Measurements from ENCODE around the gene TPCN2.

GRCh38 chr11:69157822-69158231 lies 109.1 kb downstream of the TPCN2 start:
- TF ChIP-seq CTCF (IDR thresholded peaks at IDR 0.05) = no peak
- TF ChIP-seq POLR2AphosphoS5 (IDR thresholded peaks at IDR 0.05; ENCODE audit: low read depth, low read length) = no peak
